Neuron (in vitro differentiated cells): ENCODE data around the gene IBTK.
"Not testable (repeated sequence)": the region's sequence is repeated elsewhere in the genome, so short reads cannot be mapped to it uniquely, and the experiment has no call there.

Source experiments
- H2AFZ ChIP-seq: one replicate; pipeline ENCODE4 v1.6.1; 2013; ENCODE audit warnings: low read depth, mild to moderate bottlenecking, inconsistent platforms, low read length, moderate library complexity
- H3K27me3 ChIP-seq: one replicate; pipeline ENCODE4 v1.6.1; 2013; ENCODE audit warnings: low read length; ENCODE audit not compliant: insufficient read depth
- H3K36me3 ChIP-seq: one replicate; pipeline ENCODE4 v1.6.1; 2013; ENCODE audit warnings: low read length; ENCODE audit not compliant: insufficient read depth
- H3K4me1 ChIP-seq: one replicate; pipeline ENCODE4 v1.6.1; 2013; ENCODE audit warnings: low read length; ENCODE audit not compliant: insufficient read depth
- H3K4me3 ChIP-seq: 2 replicates; pipeline ENCODE4 v1.5.1; 2013; ENCODE audit warnings: mild to moderate bottlenecking, low read length, moderate library complexity
- H3K9me3 ChIP-seq: one replicate; pipeline ENCODE4 v1.6.1; 2013; ENCODE audit warnings: low read length

Gene IBTK

GRCh38 chr6:82183642-82184282 lies 63.8 kb downstream of the IBTK start:
- Histone ChIP-seq H3K27me3 (no peaks in the 10 kb centered on the region), H3K36me3 (peaks cover 64% of the 10 kb centered on the region), H3K9me3 (no peaks in the 10 kb centered on the region), H2AFZ (no peak overlapping the region), H3K4me3 (no peak overlapping the region), H3K4me1 (no peaks in the 10 kb centered on the region)

DNA sequence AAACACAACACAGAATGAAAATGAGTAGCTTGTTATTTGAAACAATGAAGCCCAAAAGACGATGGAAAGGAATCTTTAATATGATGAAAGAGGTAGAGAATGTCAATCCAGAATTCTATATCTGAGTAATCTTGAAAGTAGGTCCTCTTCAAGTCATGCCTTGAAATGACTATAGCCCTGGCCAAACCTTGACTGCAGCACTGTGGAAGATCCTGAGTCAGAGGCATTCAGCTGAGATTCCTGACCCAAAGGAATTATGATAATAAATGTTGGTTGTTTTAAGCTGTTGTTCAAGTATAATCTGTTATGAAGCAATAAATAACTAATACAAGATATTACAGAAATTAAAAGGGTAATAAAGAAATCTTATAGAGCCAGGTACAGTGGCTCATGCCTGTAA lies 64.8 kb downstream of the IBTK start:
- Histone ChIP-seq H3K36me3 (peaks cover 55% of the 10 kb centered on the region), H3K4me3 (no peak overlapping the region), H2AFZ (no peak overlapping the region), H3K9me3 (no peaks in the 10 kb centered on the region), H3K4me1 (no peaks in the 10 kb centered on the region), H3K27me3 (no peaks in the 10 kb centered on the region)

- no peak overlapping the region for H3K4me3 ChIP-seq
- no peaks in the 10 kb centered on the region for H3K27me3 ChIP-seq
- no peaks in the 10 kb centered on the region for H3K9me3 ChIP-seq
- no peaks in the 10 kb centered on the region for H3K4me1 ChIP-seq
- H3K36me3 ChIP-seq = peaks cover 42% of the 10 kb centered on the region
- no peak overlapping the region for H2AFZ ChIP-seq
Observed at GRCh38 chr6:82179415-82179814, 68.1 kb downstream of the IBTK start.

- peaks cover 40% of the 10 kb centered on the region for H3K36me3 ChIP-seq
- no peaks in the 10 kb centered on the region for H3K27me3 ChIP-seq
- H2AFZ ChIP-seq = no peak overlapping the region
- H3K4me3 ChIP-seq = no peak overlapping the region
- H3K9me3 ChIP-seq = no peaks in the 10 kb centered on the region
- H3K4me1 ChIP-seq = no peaks in the 10 kb centered on the region
Observed at GRCh38 chr6:82178759-82179112, 68.8 kb downstream of the IBTK start.

DNA sequence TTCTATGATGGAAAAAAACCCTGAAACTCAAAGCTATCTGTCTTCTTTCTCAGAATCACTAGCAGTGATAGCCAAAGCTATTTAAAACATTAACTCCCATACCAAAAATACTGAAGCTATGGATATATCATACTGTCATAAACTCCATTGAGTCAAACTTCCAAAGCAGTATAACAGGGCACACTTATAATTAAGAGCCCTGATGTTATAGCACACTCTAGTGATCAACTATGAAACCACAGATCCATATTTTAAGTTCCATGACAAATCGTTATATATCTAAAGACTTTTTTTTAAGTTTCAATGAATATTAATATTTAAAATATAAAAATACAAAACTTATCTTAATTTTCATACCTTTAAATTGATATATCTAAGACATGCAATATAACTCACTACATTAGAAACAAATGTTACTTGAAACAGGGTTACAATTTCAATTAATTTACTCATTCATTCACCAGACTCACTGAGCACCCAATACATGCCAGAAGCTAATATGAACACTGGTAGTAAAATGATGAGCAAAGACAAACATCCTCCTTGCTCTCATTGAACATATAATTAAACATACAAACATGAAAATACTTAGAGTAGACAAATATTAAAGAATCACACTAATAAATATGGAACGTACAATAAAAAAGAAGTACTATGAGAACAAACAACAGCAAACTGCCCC lies 69.3 kb downstream of the IBTK start:
- Histone ChIP-seq H3K36me3 (peaks cover 37% of the 10 kb centered on the region), H3K4me3 (no peak overlapping the region), H3K27me3 (no peaks in the 10 kb centered on the region), H3K4me1 (no peaks in the 10 kb centered on the region), H2AFZ (no peak overlapping the region), H3K9me3 (no peaks in the 10 kb centered on the region)

GRCh38 chr6:82176616-82177015 lies 70.9 kb downstream of the IBTK start:
- Histone ChIP-seq H3K27me3 (no peaks in the 10 kb centered on the region), H3K9me3 (no peaks in the 10 kb centered on the region), H3K4me1 (no peaks in the 10 kb centered on the region), H3K36me3 (peaks cover 40% of the 10 kb centered on the region), H3K4me3 (no peak overlapping the region), H2AFZ (no peak overlapping the region)

GRCh38 chr6:82172594-82172993 lies 75.0 kb downstream of the IBTK start:
- Histone ChIP-seq H3K9me3 (no peaks in the 10 kb centered on the region), H3K4me3 (no peak overlapping the region), H3K36me3 (peaks cover 50% of the 10 kb centered on the region), H2AFZ (no peak overlapping the region), H3K27me3 (no peaks in the 10 kb centered on the region), H3K4me1 (no peaks in the 10 kb centered on the region)

- Histone ChIP-seq H3K27me3 (no peaks in the 10 kb centered on the region), H3K36me3 (peaks cover 46% of the 10 kb centered on the region), H2AFZ (no peak overlapping the region), H3K4me3 (no peak overlapping the region), H3K4me1 (no peaks in the 10 kb centered on the region), H3K9me3 (no peaks in the 10 kb centered on the region)
Observed at GRCh38 chr6:82169138-82169876, 78.2 kb downstream of the IBTK start.

- H3K4me1 ChIP-seq = no peaks in the 10 kb centered on the region
- H3K27me3 ChIP-seq = no peaks in the 10 kb centered on the region
Observed at GRCh38 chr6:82166493-82166892, 81.1 kb downstream of the IBTK start.

DNA sequence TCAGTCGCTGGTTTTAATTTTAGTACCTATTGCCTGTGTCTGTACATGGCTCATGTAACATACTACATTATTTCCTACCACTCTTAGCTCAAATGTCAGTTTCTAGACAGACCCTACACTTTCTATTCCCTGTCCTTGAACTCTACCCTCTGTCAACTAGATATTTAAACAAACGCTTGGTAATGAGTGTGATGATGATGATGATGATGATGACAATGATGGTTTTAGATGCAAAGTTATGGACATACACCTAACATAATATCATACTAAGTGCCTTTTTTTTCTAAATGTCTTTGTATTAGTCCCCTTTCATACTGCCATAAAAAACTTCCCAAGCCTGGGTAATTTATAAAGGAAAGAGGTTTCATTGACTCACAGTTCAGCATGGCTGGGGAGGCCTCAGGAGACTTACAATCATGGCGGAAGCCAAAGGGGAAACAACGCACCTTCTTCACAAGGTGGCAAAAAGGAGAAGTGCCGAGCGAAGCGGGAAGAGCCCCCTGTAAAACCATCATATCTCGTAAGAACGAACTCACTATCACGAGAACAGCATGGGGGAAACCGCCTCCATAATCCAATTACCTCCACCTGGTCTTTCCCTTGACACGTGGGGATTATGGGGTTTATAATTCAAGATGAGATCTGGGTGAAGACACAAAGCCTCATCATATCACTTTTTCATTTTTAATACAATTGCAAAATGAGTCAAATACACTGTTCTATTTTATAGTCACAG lies 87.1 kb downstream of the IBTK start:
- H3K4me1 ChIP-seq = no peaks in the 10 kb centered on the region
- H2AFZ ChIP-seq = no peak overlapping the region
- H3K36me3 ChIP-seq = no peaks in the 10 kb centered on the region
- no peaks in the 10 kb centered on the region for H3K27me3 ChIP-seq
- H3K9me3 ChIP-seq = no peaks in the 10 kb centered on the region
- no peak overlapping the region for H3K4me3 ChIP-seq

More at GRCh38 chr6:82166493-82166892, 81.1 kb downstream of the IBTK start:
- Histone ChIP-seq H3K9me3 (no peaks in the 10 kb centered on the region), H2AFZ (no peak overlapping the region), H3K4me3 (no peak overlapping the region), H3K36me3 (peaks cover 28% of the 10 kb centered on the region)

DNA sequence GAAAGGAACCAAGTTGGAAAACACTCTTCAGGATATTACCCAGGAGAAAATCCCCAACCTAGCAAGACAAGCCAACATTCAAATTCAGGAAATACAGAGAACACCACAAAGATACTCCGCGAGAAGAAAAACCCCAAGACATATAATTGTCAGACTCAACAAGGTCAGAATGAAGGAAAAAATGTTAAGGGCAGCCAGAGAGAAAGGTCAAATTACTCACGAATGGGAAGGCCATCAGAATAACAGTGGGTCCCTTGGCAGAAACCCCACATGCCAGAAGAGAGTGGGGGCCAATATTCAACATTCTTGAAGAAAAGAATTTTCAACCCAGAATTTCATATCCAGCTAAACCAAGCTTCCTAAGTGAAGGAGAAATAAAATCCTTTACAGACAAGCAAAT lies 94.8 kb downstream of the IBTK start:
- not testable (repeated sequence) for H2AFZ ChIP-seq, H3K4me3 ChIP-seq, H3K4me1 ChIP-seq, H3K36me3 ChIP-seq, H3K27me3 ChIP-seq, H3K9me3 ChIP-seq

DNA sequence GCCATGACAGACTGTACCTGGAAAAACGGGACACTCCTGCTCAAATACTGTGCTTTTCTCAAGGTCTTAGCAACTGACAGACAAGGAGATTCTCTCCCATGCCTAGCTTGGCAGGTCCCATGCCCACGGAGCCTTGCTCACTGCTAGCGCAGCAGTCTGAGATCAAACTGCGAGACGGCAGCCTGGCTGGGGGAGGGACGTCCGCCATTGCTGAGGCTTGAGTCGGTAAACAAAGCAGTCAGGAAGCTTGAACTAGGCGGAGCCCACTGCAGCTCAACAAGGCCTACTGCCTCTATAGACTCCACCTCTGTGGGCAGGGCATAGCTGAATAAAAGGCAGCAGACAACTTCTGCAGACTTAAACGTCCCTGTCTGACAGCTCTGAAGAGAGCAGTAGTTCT lies 96.4 kb downstream of the IBTK start:
- not testable (repeated sequence) for H3K4me1 ChIP-seq, H3K4me3 ChIP-seq, H2AFZ ChIP-seq, H3K9me3 ChIP-seq, H3K36me3 ChIP-seq, H3K27me3 ChIP-seq

DNA sequence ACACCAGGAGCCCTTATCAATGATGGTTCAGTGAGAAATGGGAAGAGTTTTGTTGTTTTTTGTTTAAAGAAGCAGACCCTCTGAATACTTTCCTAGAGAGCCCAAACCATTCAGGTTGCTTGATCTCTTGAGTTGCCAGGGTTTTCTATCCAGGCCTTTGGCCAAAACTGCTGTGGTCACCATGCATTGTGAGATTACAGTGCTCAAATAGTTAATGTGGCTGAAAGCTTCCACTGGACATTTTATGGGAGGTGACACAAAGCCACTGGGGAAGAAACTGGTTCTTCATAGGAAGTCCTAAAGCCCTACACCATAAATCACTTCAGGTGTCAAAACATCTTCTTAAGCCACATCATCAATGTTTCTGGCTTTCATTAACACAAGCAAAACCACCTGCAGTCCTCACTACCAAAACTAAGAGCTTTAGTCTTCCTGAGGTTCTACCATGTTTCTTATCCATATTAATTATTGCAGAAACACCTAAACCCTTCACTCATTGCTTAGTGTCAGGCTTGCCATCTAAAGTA lies 101.6 kb downstream of the IBTK start:
- peaks cover 2% of the 10 kb centered on the region for H3K9me3 ChIP-seq
- H3K4me1 ChIP-seq = peaks cover 18% of the 10 kb centered on the region
- no peaks in the 10 kb centered on the region for H3K36me3 ChIP-seq
- H3K4me3 ChIP-seq = no peak overlapping the region
- H3K27me3 ChIP-seq = no peaks in the 10 kb centered on the region
- H2AFZ ChIP-seq = no peak overlapping the region
